NCI-H2227 (cell line): ENCODE measurements around the gene NBAS.
"Not testable (repeated sequence)": the region's sequence is repeated elsewhere in the genome, so short reads cannot be mapped to it uniquely, and the experiment has no call there.

ENCODE experiments used
- DNase-seq: peaks from one replicate; lab custom pipeline; 2025; ENCODE audit not compliant: unreplicated experiment; lab: John Stamatoyannopoulos, UW

The NBAS gene

GRCh38 chr2:15561574-15562344 lies 625 bp upstream of the NBAS start:
- peak; percentile 51 for DNase-seq

- DNase-seq = peak; percentile 59
Measured at GRCh38 chr2:15560140-15560987, 770 bp downstream of the NBAS start.

- no peak for DNase-seq
Measured at GRCh38 chr2:15559379-15560139, 1.6 kb downstream of the NBAS start.

- DNase-seq = no peak
Measured at GRCh38 chr2:15557887-15558311, 3.2 kb downstream of the NBAS start.

GRCh38 chr2:15556311-15556930 lies 4.7 kb downstream of the NBAS start:
- no peak for DNase-seq

GRCh38 chr2:15555760-15556193 lies 5.4 kb downstream of the NBAS start:
- DNase-seq = no peak

GRCh38 chr2:15554525-15555218 lies 6.5 kb downstream of the NBAS start:
- no peak for DNase-seq

GRCh38 chr2:15553951-15554350 lies 7.2 kb downstream of the NBAS start:
- no peak for DNase-seq

- no peak for DNase-seq
Measured at GRCh38 chr2:15553519-15553918, 7.6 kb downstream of the NBAS start.

GRCh38 chr2:15548974-15549373 lies 12.2 kb downstream of the NBAS start:
- no peak for DNase-seq

- no peak for DNase-seq
Measured at GRCh38 chr2:15547115-15547876, 13.8 kb downstream of the NBAS start.

- DNase-seq = no peak
Measured at GRCh38 chr2:15546297-15547098, 14.6 kb downstream of the NBAS start.

GRCh38 chr2:15544227-15544626 lies 16.9 kb downstream of the NBAS start:
- DNase-seq = no peak

- DNase-seq = no peak
Measured at GRCh38 chr2:15543541-15543940, 17.6 kb downstream of the NBAS start.

- no peak for DNase-seq
Measured at GRCh38 chr2:15543053-15543452, 18.1 kb downstream of the NBAS start.

- DNase-seq = not testable (repeated sequence)
Measured at GRCh38 chr2:15542269-15542668, 18.9 kb downstream of the NBAS start.

GRCh38 chr2:15540523-15540922 lies 20.6 kb downstream of the NBAS start:
- not testable (repeated sequence) for DNase-seq

- DNase-seq = no peak
Measured at GRCh38 chr2:15539999-15540398, 21.1 kb downstream of the NBAS start.

- DNase-seq = no peak
Measured at GRCh38 chr2:15538792-15539191, 22.3 kb downstream of the NBAS start.
